Fibroblast of lung (primary cell): ENCODE results near the gene MEGF8. TPM values are rescaled to one million over a fixed set of nuclear protein-coding genes. Genes with fewer than 3 reads are reported as not detected.

Experiments used
- DNase-seq, 2 donors: peaks; one replicate each; pipeline versions ENCODE4 v3.0.0 to v3.0.0-alpha.2; 2010; ENCODE audit warnings: low read depth in 2 of 2
- H2AFZ ChIP-seq: 2 replicates; pipeline ENCODE4 v1.5.1; 2012; ENCODE audit warnings: low read length, control low read depth, inconsistent platforms
- H3K27ac ChIP-seq: 2 replicates; pipeline ENCODE4 v1.5.1; 2011; ENCODE audit warnings: low read length, control low read depth; ENCODE audit not compliant: insufficient read depth
- H3K27me3 ChIP-seq: 2 replicates; pipeline ENCODE4 v1.5.1; 2011; ENCODE audit warnings: mild to moderate bottlenecking, low read length; ENCODE audit not compliant: control insufficient read depth, insufficient read depth
- H3K36me3 ChIP-seq: 2 replicates; pipeline ENCODE4 v1.5.1; 2011; ENCODE audit warnings: low read length; ENCODE audit not compliant: control insufficient read depth, insufficient read depth
- H3K4me1 ChIP-seq: 2 replicates; pipeline ENCODE4 v1.5.1; 2011; ENCODE audit warnings: low read length; ENCODE audit not compliant: control insufficient read depth, insufficient read depth; ENCODE audit errors: extremely low read depth
- H3K4me2 ChIP-seq: 2 replicates; pipeline ENCODE4 v1.5.1; 2011; ENCODE audit warnings: low read length, control low read depth; ENCODE audit not compliant: insufficient read depth; ENCODE audit errors: extremely low read depth
- H3K4me3 ChIP-seq, 4 experiments: fragments of 200-600 bp in 1 of 4; sonication (generic) in 1 of 4; replicated peaks in 1 of 4; 2 replicates each; pipeline ENCODE4 v1.5.1; 2011 to 2016; ENCODE audit warnings: low read length in 4 of 4, low read depth in 3 of 4, mild to moderate bottlenecking in 3 of 4, control low read depth in 2 of 4, inconsistent platforms in 1 of 4, mixed read lengths in 1 of 4; ENCODE audit not compliant: insufficient read depth in 1 of 4; ENCODE audit errors: control extremely low read depth in 1 of 4
- H3K79me2 ChIP-seq: 2 replicates; pipeline ENCODE4 v1.5.1; 2012; ENCODE audit warnings: mild to moderate bottlenecking, low read length, inconsistent platforms; ENCODE audit not compliant: control insufficient read depth, insufficient read depth
- H3K9ac ChIP-seq: 2 replicates; pipeline ENCODE4 v1.5.1; 2011; ENCODE audit warnings: mild to moderate bottlenecking, low read length, control low read depth; ENCODE audit not compliant: insufficient read depth
- H3K9me3 ChIP-seq: 2 replicates; pipeline ENCODE4 v1.5.1; 2012; ENCODE audit warnings: low read depth, low read length; ENCODE audit not compliant: control insufficient read depth, insufficient read depth
- H4K20me1 ChIP-seq: 2 replicates; pipeline ENCODE4 v1.5.1; 2011; ENCODE audit warnings: low read length; ENCODE audit not compliant: control insufficient read depth, insufficient read depth; ENCODE audit errors: extremely low read depth
- EZH2 ChIP-seq: IDR thresholded peaks from 2 replicates; pipeline ENCODE4 v1.5.1; 2012; ENCODE audit warnings: low read length, control low read depth, mild to moderate bottlenecking; ENCODE audit errors: missing control alignments
- polyA plus RNA-seq, 2 donors: library from polyadenylated mRNA; depleted of rRNA in 1 of 2; stranded (reverse) in 1 of 2; unstranded in 1 of 2; fragments of >200 nt; gene quantifications; 2 replicates each; pipeline ENCODE4 v1.2.1, GENCODE V29; 2011 to 2012; ENCODE audit warnings: missing spikeins in 1 of 2
- total RNA-seq: library from RNA; depleted of rRNA; stranded (reverse); fragments of >200 nt; gene quantifications from 2 replicates; pipeline ENCODE4 v1.2.1, GENCODE V29; 2014
- TF ChIP-seq, protein P1 (sequence below), 2 donors: IDR thresholded peaks in 1 of 2; conservative IDR thresholded peaks in 1 of 2; 1 replicate in 1 of 2; 2 replicates in 1 of 2; pipeline ENCODE4 v1.5.1; 2011 to 2012; ENCODE audit warnings: low read length in 2 of 2, control low read depth in 1 of 2, inconsistent platforms in 1 of 2, low read depth in 1 of 2, mild to moderate bottlenecking in 1 of 2

The MEGF8 gene
- total and polyA plus RNA-seq, 2 donors (not counting 1 experiment from before 2014, with no cell fraction given) = 9.3 to 27.6 TPM

DNA sequence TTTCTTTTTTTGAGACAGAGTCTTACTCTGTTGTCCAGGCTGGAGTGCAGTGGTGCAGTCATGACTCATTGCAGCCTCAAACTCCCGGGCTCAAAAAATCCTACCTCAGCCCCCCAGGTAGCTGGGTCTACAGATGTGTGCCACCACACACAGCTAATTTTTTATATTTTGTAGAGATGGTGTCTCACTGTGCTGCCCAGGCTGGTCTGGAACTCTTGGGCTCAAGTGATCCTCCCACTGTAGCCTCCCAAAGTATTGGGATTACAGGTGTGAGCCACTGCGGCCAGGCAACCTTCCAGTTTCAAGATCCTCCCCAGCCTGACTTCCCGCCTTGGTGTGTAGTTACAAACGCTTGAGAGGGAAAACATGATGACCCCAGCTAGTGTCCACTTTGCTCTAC, 42.5 kb downstream of the MEGF8 start:
- Histone ChIP-seq H3K4me2 (no peak overlapping the region), H3K4me3 (no peak overlapping the region), H4K20me1 (no peaks in the 10 kb centered on the region), H3K79me2 (no peaks in the 10 kb centered on the region), H3K27me3 (no peaks in the 10 kb centered on the region), H3K9ac (no peak overlapping the region), H2AFZ (no peak overlapping the region), H3K9me3 (no peaks in the 10 kb centered on the region), H3K4me1 (no peaks in the 10 kb centered on the region), H3K27ac (no peak overlapping the region), H3K36me3 (no peaks in the 10 kb centered on the region)
- DNase-seq = no peak
- TF ChIP-seq, protein P1, sequence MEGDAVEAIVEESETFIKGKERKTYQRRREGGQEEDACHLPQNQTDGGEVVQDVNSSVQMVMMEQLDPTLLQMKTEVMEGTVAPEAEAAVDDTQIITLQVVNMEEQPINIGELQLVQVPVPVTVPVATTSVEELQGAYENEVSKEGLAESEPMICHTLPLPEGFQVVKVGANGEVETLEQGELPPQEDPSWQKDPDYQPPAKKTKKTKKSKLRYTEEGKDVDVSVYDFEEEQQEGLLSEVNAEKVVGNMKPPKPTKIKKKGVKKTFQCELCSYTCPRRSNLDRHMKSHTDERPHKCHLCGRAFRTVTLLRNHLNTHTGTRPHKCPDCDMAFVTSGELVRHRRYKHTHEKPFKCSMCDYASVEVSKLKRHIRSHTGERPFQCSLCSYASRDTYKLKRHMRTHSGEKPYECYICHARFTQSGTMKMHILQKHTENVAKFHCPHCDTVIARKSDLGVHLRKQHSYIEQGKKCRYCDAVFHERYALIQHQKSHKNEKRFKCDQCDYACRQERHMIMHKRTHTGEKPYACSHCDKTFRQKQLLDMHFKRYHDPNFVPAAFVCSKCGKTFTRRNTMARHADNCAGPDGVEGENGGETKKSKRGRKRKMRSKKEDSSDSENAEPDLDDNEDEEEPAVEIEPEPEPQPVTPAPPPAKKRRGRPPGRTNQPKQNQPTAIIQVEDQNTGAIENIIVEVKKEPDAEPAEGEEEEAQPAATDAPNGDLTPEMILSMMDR (conservative IDR thresholded peaks at IDR 0.05 in 1 of 2, IDR thresholded peaks at IDR 0.05 in 1 of 2; ENCODE audit: low read depth in 1 of 2, low read length in 2 of 2) = no peak
- no peak for TF ChIP-seq EZH2

DNA sequence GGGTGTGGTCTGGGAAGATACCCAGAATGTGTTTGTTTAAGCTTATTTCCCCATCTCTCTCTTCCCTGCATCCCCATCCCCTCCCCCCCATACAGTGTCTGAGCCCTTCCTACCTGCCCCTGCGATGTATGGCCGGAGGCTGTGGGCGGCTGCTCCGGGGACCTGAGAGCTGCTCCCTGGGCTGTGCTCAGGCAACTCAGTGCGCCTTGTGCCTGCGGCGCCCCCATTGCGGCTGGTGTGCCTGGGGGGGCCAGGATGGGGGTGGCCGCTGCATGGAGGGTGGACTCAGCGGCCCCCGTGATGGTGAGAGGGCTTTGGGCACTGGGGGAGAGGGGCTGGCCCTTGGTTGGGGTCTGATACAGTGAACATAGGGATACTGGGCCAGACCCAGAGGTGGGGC, 42.9 kb downstream of the MEGF8 start:
- H3K79me2 ChIP-seq = no peaks in the 10 kb centered on the region
- no peak overlapping the region for H3K9ac ChIP-seq
- no peaks in the 10 kb centered on the region for H4K20me1 ChIP-seq
- H3K4me2 ChIP-seq = no peak overlapping the region
- no peak for DNase-seq
- H3K4me3 ChIP-seq = no peak overlapping the region
- no peak for TF ChIP-seq EZH2
- TF ChIP-seq, protein P1 (conservative IDR thresholded peaks at IDR 0.05 in 1 of 2, IDR thresholded peaks at IDR 0.05 in 1 of 2; ENCODE audit: low read depth in 1 of 2, low read length in 2 of 2) = no peak
- H3K9me3 ChIP-seq = no peaks in the 10 kb centered on the region
- no peak overlapping the region for H2AFZ ChIP-seq
- H3K4me1 ChIP-seq = no peaks in the 10 kb centered on the region
- no peaks in the 10 kb centered on the region for H3K36me3 ChIP-seq
- H3K27ac ChIP-seq = no peak overlapping the region
- H3K27me3 ChIP-seq = no peaks in the 10 kb centered on the region

DNA sequence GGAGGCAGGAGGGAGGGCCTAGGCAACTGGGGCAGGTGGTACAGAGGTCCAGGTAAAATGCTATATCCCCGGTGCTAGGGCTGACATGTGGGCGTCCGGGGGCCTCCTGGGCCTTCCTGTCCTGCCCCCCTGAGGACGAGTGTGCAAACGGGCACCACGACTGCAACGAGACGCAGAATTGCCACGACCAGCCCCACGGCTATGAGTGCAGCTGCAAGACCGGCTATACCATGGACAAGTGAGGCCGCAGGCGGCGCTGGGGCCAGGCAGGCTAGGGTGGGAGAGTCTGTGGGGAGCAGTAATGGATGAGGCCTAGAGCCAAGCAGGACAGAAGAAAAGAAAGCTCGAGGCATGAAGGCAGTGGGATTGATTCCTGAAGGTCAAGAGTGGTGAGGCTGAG, 43.3 kb downstream of the MEGF8 start:
- H3K79me2 ChIP-seq = no peaks in the 10 kb centered on the region
- no peak overlapping the region for H3K4me3 ChIP-seq
- no peaks in the 10 kb centered on the region for H3K9me3 ChIP-seq
- no peak overlapping the region for H2AFZ ChIP-seq
- no peaks in the 10 kb centered on the region for H3K4me1 ChIP-seq
- H3K9ac ChIP-seq = no peak overlapping the region
- no peaks in the 10 kb centered on the region for H4K20me1 ChIP-seq
- no peak for TF ChIP-seq EZH2
- TF ChIP-seq, protein P1 (conservative IDR thresholded peaks at IDR 0.05 in 1 of 2, IDR thresholded peaks at IDR 0.05 in 1 of 2; ENCODE audit: low read depth in 1 of 2, low read length in 2 of 2) = no peak
- H3K27ac ChIP-seq = no peak overlapping the region
- H3K27me3 ChIP-seq = no peaks in the 10 kb centered on the region
- H3K36me3 ChIP-seq = no peaks in the 10 kb centered on the region
- H3K4me2 ChIP-seq = no peak overlapping the region
- DNase-seq = no peak
